Measurements from ENCODE around the gene NOM1.
"Not testable (repeated sequence)": the region's sequence is repeated elsewhere in the genome, so short reads cannot be mapped to it uniquely, and the experiment has no call there.

Gene NOM1

DNA sequence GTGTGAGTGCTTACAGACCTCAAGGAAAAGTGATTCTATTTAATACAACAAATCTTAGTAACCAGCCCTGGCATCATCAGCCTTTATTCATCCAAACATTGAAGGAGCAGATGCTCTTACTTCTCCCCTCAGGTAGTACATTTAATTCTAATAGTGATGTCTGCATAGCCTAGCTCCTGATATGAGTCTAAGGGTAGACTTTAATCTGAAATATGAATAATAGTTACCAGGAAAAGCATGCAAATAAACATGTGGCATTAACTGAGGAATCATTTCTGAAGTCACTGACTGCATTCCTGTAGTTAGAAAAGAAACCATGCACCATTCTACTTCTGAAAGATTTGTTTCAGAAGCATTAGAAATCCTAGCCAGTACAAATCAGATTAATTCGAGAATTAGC lies 30.9 kb upstream of the NOM1 start:
- Histone ChIP-seq H3K4me3 (ENCODE audit: control insufficient read depth in 1 of 7, extremely low read depth in 1 of 7, insufficient read depth in 4 of 7, low read depth in 2 of 7, low read length in 6 of 7) (no peak overlapping the region), H3K27me3 (replicated peaks in 2 of 5; ENCODE audit: control insufficient read depth in 4 of 5, insufficient read depth in 5 of 5, low read length in 4 of 5) (peaks cover 2 to 49% (median 12%) of the 10 kb centered on the region in 5 experiments), H3K36me3 (ENCODE audit: control insufficient read depth in 4 of 4, insufficient read depth in 4 of 4, low read length in 3 of 4) (no peaks in the 10 kb centered on the region), H3K9me3 (ENCODE audit: control extremely low read depth in 1 of 5, control insufficient read depth in 4 of 5, insufficient read depth in 2 of 5, low read depth in 1 of 5, low read length in 4 of 5) (peaks cover 0 to 5% (median 3%) of the 10 kb centered on the region in 5 experiments), H3K4me1 (ENCODE audit: control extremely low read depth in 1 of 4, control insufficient read depth in 4 of 4, insufficient read depth in 4 of 4, low read length in 3 of 4) (peaks cover 0 to 5% (median 4%) of the 10 kb centered on the region in 4 experiments), H3K27ac (ENCODE audit: insufficient read depth in 1 of 2, low read depth in 1 of 2, low read length in 2 of 2, poor library complexity in 1 of 2, severe bottlenecking in 2 of 2) (no peak overlapping the region)
- CTCF ChIA-PET = interaction anchor here (1.3 to 1.5 kb wide), 2 partner anchors 13 to 25 kb away, joined by 3 read pairs; no protein-coding TSS in a partner anchor
- POLR2A ChIA-PET = no interaction called here
- no peak for DNase-seq
- no CpG with 5 or more reads among the region's 1 CpG for WGBS (ENCODE audit: insufficient coverage)

DNA sequence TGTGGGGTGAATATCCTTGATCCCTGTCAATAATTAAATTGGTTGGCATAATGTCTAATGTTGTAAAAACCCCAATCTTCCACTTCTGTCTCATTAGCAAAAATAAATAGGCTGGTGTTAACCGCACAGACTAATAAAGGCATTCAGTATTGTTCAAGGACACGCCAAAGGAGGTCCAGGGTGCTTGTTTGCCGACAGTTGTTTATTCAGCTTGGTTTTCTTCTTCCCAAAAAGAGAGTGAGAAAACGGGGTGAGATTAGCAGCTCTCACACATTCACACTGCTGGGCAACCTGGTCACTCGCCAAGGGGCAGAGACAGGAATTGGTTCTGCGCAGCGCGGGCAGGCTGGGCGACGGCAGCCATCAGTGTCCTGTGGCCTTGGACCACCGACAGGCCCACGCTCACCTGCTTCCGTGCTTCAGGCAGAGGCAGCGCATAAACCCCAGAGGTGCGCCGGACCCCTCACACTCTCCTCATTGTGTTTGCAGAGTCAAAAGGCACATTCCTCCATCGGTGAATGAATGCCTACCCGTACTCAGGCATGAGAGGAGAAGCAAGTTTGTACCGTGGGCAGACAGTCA lies 30.3 kb upstream of the NOM1 start:
- no peak for DNase-seq
- Histone ChIP-seq H3K36me3 (ENCODE audit: control insufficient read depth in 4 of 4, insufficient read depth in 4 of 4, low read length in 3 of 4) (no peaks in the 10 kb centered on the region), H3K9me3 (ENCODE audit: control extremely low read depth in 1 of 5, control insufficient read depth in 4 of 5, insufficient read depth in 2 of 5, low read depth in 1 of 5, low read length in 4 of 5) (peaks cover 0 to 5% (median 3%) of the 10 kb centered on the region in 5 experiments), H3K27me3 (replicated peaks in 2 of 5; ENCODE audit: control insufficient read depth in 4 of 5, insufficient read depth in 5 of 5, low read length in 4 of 5) (peaks cover 2 to 52% (median 13%) of the 10 kb centered on the region in 5 experiments), H3K4me3 (ENCODE audit: control insufficient read depth in 1 of 7, extremely low read depth in 1 of 7, insufficient read depth in 4 of 7, low read depth in 2 of 7, low read length in 6 of 7) (no peak overlapping the region), H3K27ac (ENCODE audit: insufficient read depth in 1 of 2, low read depth in 1 of 2, low read length in 2 of 2, poor library complexity in 1 of 2, severe bottlenecking in 2 of 2) (no peak overlapping the region), H3K4me1 (ENCODE audit: control extremely low read depth in 1 of 4, control insufficient read depth in 4 of 4, insufficient read depth in 4 of 4, low read length in 3 of 4) (peaks cover 0 to 5% (median 4%) of the 10 kb centered on the region in 4 experiments)
- ChIA-PET POLR2A (no interaction called here), CTCF (interaction anchor here (1.3 to 1.5 kb wide), 2 partner anchors 12 to 24 kb away, joined by 3 read pairs; no protein-coding TSS in a partner anchor)
- 98% methylated on average over 18 of the region's 19 CpGs for WGBS (ENCODE audit: insufficient coverage)

DNA sequence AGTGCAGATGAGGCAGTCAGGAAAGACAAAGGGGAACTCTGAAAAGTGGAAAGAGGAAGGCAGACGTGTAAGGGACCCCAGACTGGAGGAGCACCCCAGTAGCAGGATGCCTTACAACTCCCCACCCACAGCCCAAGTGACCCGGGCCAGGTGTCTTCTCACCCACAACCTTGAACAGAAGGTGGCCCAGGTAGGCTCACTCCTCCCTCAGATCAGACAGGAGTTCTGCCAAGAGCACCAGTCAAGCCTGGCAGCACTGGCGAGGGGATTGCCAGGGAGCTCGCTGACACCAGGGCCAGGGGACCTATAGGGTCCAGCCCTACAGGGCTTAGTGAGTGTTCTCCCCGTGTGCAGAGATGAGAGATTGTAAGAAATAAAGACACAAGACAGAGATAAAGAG lies 29.4 kb upstream of the NOM1 start:
- H3K9me3 ChIP-seq (ENCODE audit: control extremely low read depth in 1 of 5, control insufficient read depth in 4 of 5, insufficient read depth in 2 of 5, low read depth in 1 of 5, low read length in 4 of 5) = peaks cover 0 to 5% (median 3%) of the 10 kb centered on the region in 5 experiments
- no peak overlapping the region for H3K27ac ChIP-seq (ENCODE audit: insufficient read depth in 1 of 2, low read depth in 1 of 2, low read length in 2 of 2, poor library complexity in 1 of 2, severe bottlenecking in 2 of 2)
- no peaks in the 10 kb centered on the region for H3K36me3 ChIP-seq (ENCODE audit: control insufficient read depth in 4 of 4, insufficient read depth in 4 of 4, low read length in 3 of 4)
- ChIA-PET POLR2A (no interaction called here), CTCF (interaction anchor here (0.6 to 1.5 kb wide), 3 partner anchors 11 to 456 kb away, joined by 3 read pairs; no protein-coding TSS in a partner anchor)
- whole genome bisulfite sequencing (ENCODE audit: insufficient coverage) = 70% methylated on average over 3 of the region's 5 CpGs
- H3K27me3 ChIP-seq (replicated peaks in 2 of 5; ENCODE audit: control insufficient read depth in 4 of 5, insufficient read depth in 5 of 5, low read length in 4 of 5) = peaks cover 2 to 55% (median 17%) of the 10 kb centered on the region in 5 experiments
- no peak overlapping the region for H3K4me3 ChIP-seq (ENCODE audit: control insufficient read depth in 1 of 7, extremely low read depth in 1 of 7, insufficient read depth in 4 of 7, low read depth in 2 of 7, low read length in 6 of 7)
- H3K4me1 ChIP-seq (ENCODE audit: control extremely low read depth in 1 of 4, control insufficient read depth in 4 of 4, insufficient read depth in 4 of 4, low read length in 3 of 4) = peaks cover 0 to 5% (median 4%) of the 10 kb centered on the region in 4 experiments
- no peak for DNase-seq

DNA sequence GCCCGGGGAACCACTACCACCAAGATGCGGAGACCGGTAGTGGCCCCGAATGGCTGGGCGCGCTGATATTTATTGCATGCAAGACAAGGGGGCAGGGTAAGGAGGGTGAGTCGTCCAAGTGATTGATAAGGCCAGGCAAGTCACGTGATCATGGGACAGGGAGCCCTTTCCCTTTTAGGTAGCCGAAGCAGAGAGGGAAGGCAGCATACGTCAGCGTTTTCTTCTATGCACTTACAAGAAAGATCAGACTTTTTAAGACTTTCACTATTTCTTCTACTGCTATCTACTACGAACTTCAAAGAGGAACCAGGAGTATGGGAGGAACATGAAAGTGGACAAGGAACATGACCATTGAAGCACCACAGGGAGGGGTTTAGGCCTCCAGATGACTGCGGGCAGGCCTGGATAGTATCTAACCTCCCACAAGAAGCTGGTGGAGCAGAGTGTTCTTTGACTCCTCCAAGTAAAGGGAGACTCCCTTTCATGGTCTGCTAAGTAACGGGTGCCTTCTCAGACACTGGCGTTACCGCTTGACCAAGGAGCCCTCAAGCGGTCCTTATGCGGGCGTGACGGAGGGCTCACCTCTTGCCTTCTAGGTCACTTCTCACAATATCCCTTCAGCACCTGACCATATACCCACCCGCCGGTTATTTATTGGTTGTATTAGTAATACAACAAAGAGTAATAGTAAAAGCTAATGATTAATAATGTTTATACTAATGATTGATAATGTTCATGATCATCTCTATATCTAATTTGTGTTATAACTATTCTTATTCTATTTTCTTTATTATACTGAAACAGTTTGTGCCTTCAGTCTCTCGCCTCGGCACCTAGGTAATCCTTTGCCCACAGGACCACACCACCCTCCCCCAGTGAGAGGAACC lies 28.8 kb upstream of the NOM1 start:
- H3K4me1 ChIP-seq (ENCODE audit: control extremely low read depth in 1 of 4, control insufficient read depth in 4 of 4, insufficient read depth in 4 of 4, low read length in 3 of 4); H3K36me3 ChIP-seq (ENCODE audit: control insufficient read depth in 4 of 4, insufficient read depth in 4 of 4, low read length in 3 of 4); H3K4me3 ChIP-seq (ENCODE audit: control insufficient read depth in 1 of 7, extremely low read depth in 1 of 7, insufficient read depth in 4 of 7, low read depth in 2 of 7, low read length in 6 of 7); H3K9me3 ChIP-seq (ENCODE audit: control extremely low read depth in 1 of 5, control insufficient read depth in 4 of 5, insufficient read depth in 2 of 5, low read depth in 1 of 5, low read length in 4 of 5); POLR2A ChIA-PET; DNase-seq; H3K27ac ChIP-seq (ENCODE audit: insufficient read depth in 1 of 2, low read depth in 1 of 2, low read length in 2 of 2, poor library complexity in 1 of 2, severe bottlenecking in 2 of 2): not testable (repeated sequence)
- CTCF ChIA-PET = interaction anchor here (0.6 kb wide), 1 partner anchor 455 kb away, joined by 3 read pairs; no protein-coding TSS in a partner anchor
- 91% methylated on average over 11 of the region's 24 CpGs for WGBS (ENCODE audit: insufficient coverage)
- H3K27me3 ChIP-seq (replicated peaks in 2 of 5; ENCODE audit: control insufficient read depth in 4 of 5, insufficient read depth in 5 of 5, low read length in 4 of 5) = peaks cover 2 to 61% (median 17%) of the 10 kb centered on the region in 5 experiments

DNA sequence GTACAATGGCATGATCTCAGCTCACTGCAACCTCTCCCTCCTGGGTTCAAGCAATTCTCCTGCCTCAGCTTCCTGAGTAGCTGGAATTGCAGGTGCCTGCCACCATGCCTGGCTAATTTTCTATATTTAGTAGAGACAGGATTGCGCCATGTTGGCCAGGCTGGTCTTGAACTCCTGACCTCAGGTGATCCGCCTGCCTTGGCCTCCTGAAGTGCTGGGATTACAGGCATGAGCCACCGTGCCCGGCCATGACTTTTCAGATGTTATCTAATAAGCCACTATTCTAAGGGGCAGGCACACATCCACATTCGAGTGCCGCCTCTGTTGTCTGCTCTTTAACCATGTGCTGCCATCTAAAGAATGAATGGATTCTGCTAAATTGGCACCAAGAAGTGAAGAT lies 27.2 kb upstream of the NOM1 start:
- H3K4me1 ChIP-seq (ENCODE audit: control extremely low read depth in 1 of 4, control insufficient read depth in 4 of 4, insufficient read depth in 4 of 4, low read length in 3 of 4); H3K36me3 ChIP-seq (ENCODE audit: control insufficient read depth in 4 of 4, insufficient read depth in 4 of 4, low read length in 3 of 4); DNase-seq; H3K27ac ChIP-seq (ENCODE audit: insufficient read depth in 1 of 2, low read depth in 1 of 2, low read length in 2 of 2, poor library complexity in 1 of 2, severe bottlenecking in 2 of 2); H3K9me3 ChIP-seq (ENCODE audit: control extremely low read depth in 1 of 5, control insufficient read depth in 4 of 5, insufficient read depth in 2 of 5, low read depth in 1 of 5, low read length in 4 of 5); POLR2A ChIA-PET; CTCF ChIA-PET; H3K4me3 ChIP-seq (ENCODE audit: control insufficient read depth in 1 of 7, extremely low read depth in 1 of 7, insufficient read depth in 4 of 7, low read depth in 2 of 7, low read length in 6 of 7): not testable (repeated sequence)
- H3K27me3 ChIP-seq (replicated peaks in 2 of 5; ENCODE audit: control insufficient read depth in 4 of 5, insufficient read depth in 5 of 5, low read length in 4 of 5) = peaks cover 0 to 67% (median 17%) of the 10 kb centered on the region in 5 experiments
- WGBS (ENCODE audit: insufficient coverage) = 74% methylated on average over 6 of the region's 6 CpGs

DNA sequence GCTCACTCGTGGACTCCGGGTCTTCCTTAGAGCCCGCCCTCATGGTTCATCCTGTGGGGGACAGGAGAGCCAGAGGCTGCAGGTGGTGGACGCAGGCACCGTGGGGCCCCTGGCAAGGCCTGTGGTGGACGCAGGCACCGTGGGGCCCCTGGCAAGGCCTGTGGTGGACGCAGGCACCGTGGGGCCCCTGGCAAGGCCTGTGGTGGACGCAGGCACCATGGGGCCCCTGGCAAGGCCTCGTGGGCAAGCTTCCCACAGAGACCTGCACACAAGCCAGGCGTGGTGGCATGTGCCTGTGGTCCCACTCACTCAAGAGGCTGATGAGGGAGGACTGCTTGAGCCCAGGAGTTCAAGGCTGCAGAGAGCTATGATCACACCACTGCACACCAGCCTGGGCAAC lies 23.7 kb upstream of the NOM1 start:
- DNase-seq; H3K27ac ChIP-seq (ENCODE audit: insufficient read depth in 1 of 2, low read depth in 1 of 2, low read length in 2 of 2, poor library complexity in 1 of 2, severe bottlenecking in 2 of 2); H3K4me3 ChIP-seq (ENCODE audit: control insufficient read depth in 1 of 7, extremely low read depth in 1 of 7, insufficient read depth in 4 of 7, low read depth in 2 of 7, low read length in 6 of 7); H3K9me3 ChIP-seq (ENCODE audit: control extremely low read depth in 1 of 5, control insufficient read depth in 4 of 5, insufficient read depth in 2 of 5, low read depth in 1 of 5, low read length in 4 of 5); POLR2A ChIA-PET; H3K36me3 ChIP-seq (ENCODE audit: control insufficient read depth in 4 of 4, insufficient read depth in 4 of 4, low read length in 3 of 4): not testable (repeated sequence)
- WGBS (ENCODE audit: insufficient coverage) = 98% methylated on average over 6 of the region's 12 CpGs
- CTCF ChIA-PET = interaction anchor here (1.4 to 1.9 kb wide), 5 partner anchors 20 to 88 kb away, joined by 3 to 7 read pairs (median 4); partner anchors contain the start of gene NOM1
- Histone ChIP-seq H3K4me1 (ENCODE audit: control extremely low read depth in 1 of 4, control insufficient read depth in 4 of 4, insufficient read depth in 4 of 4, low read length in 3 of 4) (peaks cover 0 to 13% (median 8%) of the 10 kb centered on the region in 4 experiments), H3K27me3 (replicated peaks in 2 of 5; ENCODE audit: control insufficient read depth in 4 of 5, insufficient read depth in 5 of 5, low read length in 4 of 5) (peaks cover 0 to 61% (median 11%) of the 10 kb centered on the region in 5 experiments)
